GM21423 (cell line): ENCODE measurements around the gene HES6.
"Not testable (repeated sequence)": the region's sequence is repeated elsewhere in the genome, so short reads cannot be mapped to it uniquely, and the experiment has no call there.

ENCODE experiments used
- ATAC-seq: cut with Tn5 transposase; IDR thresholded peaks from one replicate; pipeline ENCODE4 v1.9.1; 2021; ENCODE audit warnings: mild to moderate bottlenecking, moderate library complexity; ENCODE audit not compliant: unreplicated experiment

Gene HES6

DNA sequence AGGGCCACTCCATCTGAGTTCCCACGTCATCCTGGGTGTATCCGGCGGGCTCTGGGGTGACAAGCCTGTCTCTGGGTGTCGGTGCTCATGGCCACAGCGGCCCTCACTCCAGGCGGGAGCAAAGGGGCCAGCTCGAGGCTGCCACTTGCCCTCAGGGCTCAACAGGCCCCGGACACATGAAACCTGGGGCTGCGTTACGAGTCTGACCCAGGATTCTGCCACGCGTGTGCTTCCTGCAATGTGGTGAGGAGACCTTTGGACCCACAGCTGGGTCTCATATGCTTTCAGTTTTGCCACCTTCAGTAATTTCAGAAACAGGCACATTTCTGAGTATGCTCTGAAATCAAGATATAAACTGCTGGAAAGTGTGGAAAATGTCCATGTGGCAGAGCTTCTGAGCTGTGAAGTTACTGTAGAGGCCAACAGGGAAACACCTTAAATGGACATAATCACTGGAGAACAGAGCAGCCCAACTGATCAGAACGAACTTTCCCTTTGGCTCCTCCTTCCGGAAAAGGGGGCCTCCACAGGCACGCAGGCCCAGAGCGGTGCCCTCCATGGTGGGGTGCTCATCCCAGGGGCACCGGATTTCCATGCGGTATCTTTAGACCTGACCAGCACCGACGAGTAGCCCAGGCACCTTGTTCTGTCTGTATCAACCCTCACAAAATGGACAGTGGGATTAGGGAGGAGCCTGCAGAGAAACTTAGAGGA lies 34.5 kb upstream of the HES6 start:
- no peak for ATAC-seq

- not testable (repeated sequence) for ATAC-seq
Measured at GRCh38 chr2:238273433-238273832, 33.6 kb upstream of the HES6 start.

DNA sequence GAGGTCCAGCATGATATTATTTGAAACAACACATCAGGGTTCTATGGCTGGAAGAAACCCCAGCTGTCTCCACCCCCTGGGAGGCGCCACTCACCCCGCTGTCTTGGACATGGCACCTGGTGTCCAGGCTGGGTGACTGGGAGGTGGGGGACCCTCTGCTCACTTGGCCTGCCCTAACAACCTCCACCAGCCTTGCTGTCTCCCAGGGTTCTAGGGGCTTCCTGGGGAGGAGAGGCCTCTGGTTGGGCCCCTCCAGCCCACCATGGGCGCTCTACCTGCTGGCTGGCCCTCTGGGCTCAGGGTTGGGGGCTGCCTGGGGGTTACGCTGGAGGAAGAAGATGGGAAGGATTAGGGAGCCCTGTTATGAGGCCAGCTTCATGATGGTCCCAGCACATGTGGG lies 32.3 kb upstream of the HES6 start:
- ATAC-seq: no peak

DNA sequence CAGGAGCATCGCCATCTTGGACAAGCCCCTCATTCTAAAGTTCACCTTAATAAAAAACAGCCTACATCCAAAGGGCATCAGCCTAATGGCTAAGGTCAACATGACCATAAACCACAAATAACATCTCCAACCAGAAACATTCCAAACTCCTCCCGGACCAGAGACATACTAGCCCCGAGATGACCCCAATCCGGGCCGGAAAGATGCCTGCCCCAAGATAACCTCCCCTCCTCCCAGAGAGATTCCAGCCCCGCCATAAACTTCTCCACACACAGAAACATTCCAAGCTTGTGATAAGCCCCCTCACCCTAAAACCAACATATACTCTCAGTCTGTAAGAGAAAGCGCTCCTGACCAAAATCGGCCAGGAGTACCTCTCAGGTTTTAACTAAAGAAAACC lies 31.8 kb upstream of the HES6 start:
- ATAC-seq: not testable (repeated sequence)

GRCh38 chr2:238271061-238271554 lies 31.3 kb upstream of the HES6 start:
- no peak for ATAC-seq

DNA sequence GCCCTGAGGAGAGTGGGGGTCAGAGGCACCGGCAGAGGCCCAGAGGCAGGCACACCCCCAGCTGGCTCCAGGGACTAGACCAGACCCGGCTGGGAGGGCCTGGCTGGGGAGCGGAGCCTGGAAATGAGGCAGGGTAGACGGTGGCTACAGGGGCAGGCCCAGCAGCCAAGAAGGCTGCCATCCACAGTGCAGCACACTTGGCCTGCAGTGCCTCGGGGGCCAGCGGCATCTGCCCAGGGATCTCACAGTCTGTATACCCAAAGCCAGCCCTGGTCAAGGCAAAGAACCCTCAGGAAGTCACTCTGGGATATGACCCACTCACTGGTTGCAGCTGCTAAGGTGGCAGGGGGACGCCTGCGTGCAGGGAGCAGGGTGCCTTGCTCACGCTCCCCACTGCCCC lies 30.8 kb upstream of the HES6 start:
- no peak for ATAC-seq

DNA sequence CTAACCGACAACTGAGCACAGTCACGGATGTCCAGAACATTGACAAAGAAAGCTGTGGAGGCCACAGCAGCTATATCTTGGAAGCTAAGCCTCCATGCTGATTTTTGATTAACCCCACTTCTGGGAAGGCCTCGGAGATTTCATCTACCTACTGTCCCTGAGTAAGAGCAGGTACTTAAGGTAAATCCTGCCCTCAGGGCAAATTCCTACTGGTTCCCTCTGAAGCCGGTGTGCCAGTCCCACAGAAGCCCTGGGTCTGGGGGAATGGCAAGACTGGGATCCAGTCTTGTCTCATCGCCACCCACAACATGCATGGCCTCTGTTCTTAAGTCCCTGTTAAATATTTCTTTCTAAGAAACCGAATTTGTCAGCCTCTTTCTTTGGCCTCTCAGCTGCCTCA lies 29.9 kb upstream of the HES6 start:
- no peak for ATAC-seq

GRCh38 chr2:238267884-238268680 lies 28.2 kb upstream of the HES6 start:
- no peak for ATAC-seq

DNA sequence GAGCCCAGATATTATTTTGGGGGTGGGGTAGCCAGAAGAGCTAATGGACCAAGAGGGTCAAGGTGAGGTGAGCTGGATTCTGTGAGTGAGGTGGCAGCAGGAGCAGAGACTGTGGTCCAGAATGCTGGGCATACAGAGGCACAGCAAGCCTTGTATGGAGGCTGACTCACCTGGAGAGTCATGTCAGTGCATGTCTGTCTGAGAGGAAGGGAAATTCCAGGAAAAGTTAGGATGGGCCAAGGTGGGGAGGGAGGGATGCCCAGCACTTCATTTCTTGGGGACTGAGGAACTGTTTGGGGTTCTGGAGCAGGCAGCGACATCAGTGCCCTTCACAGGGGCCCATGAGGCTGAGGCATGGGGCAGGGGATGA lies 27.5 kb upstream of the HES6 start:
- ATAC-seq: no peak

DNA sequence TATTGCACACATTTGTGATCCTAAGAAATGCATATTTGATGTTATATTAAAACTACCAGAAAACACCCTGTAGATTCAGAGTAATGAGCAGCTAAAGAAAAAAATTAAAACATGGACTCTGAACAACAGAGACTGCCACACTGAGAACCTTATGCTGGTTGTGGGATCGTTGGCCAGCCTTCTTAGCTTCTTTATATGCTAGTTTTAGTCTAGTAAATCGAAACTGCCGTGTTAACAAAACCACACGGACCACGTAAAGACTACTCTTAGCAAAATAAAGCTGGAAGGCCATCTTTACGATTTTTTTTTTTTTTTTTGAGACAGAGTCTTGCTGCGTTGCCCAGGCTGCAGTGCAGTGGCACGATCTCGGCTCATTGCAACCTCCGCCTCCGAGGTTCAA lies 25.8 kb upstream of the HES6 start:
- ATAC-seq: no peak

DNA sequence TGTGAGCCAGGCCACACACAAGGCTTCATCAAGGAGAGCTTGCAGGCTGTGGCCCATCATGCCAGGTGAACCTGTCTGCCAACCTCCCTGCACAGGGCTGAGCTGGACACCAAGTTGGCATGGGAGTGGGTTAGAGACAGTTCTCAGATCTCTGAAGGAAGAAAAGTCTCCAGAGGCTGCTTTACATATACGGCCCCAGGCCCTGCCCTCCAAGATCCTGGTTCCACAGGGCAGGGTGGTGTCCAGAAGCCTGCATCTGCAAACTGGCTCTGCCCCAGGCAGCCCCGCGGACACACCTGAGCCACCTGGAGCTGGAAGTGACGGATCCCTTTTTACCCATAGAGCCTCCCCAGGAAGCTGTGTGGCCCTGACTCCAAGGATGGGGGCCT lies 24.2 kb upstream of the HES6 start:
- ATAC-seq: no peak

GRCh38 chr2:238263204-238264071 lies 23.6 kb upstream of the HES6 start:
- no peak for ATAC-seq

- ATAC-seq: no peak
Measured at GRCh38 chr2:238262496-238263122, 22.8 kb upstream of the HES6 start.

DNA sequence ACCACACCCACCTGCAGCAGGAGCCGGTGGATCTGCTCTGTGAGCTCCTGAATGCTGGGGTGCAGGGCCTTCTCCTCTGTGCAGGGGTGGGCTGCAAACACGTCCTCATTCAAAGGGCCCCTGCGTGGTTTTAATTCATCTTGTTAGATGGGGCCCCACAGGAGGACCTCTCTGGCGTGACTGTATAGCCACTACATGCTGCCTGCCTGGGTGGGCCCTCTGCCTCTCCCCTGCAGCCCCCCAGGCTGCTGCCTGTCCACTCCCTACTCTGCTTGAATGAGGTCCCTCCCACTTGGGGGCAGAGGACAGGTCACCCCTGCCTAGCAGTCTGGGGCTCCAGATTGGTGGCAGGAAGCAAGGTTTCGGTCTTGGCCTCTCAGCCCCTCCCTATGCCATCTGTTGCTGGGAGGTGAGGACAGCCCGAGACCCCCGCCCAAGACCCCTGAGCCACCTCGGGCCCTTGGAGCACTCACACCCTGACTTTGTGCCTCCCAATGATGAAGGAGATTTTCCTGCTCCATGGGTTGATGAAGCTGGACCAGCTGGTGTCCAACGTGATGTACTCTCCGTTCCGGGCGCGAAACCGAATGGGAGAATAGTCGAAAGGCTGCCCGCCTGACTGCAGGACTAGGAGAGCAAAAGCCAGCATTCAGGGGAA lies 22.0 kb upstream of the HES6 start:
- ATAC-seq: no peak

DNA sequence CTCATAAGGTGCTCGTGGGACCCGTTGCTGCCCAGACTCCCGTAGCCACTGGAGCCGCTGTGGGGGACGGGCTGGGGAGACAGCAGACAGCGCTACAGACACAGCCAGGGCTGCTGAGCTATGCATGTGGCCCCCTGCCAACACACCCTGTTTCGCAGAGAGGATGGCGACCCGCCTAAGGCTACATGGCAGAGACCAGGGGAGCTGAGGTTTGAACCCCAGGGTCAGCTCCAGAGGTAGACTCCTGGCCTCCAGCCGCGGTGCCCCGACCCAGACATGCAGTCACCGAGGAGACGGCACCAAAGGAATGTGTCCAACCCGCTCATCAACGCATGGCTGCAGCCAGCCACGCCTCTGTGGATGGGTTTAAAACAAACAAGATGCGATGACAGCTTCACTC lies 21.0 kb upstream of the HES6 start:
- no peak for ATAC-seq

- no peak for ATAC-seq
Measured at GRCh38 chr2:238259061-238260020, 19.5 kb upstream of the HES6 start.

- no peak for ATAC-seq
Measured at GRCh38 chr2:238257786-238258700, 18.2 kb upstream of the HES6 start.

DNA sequence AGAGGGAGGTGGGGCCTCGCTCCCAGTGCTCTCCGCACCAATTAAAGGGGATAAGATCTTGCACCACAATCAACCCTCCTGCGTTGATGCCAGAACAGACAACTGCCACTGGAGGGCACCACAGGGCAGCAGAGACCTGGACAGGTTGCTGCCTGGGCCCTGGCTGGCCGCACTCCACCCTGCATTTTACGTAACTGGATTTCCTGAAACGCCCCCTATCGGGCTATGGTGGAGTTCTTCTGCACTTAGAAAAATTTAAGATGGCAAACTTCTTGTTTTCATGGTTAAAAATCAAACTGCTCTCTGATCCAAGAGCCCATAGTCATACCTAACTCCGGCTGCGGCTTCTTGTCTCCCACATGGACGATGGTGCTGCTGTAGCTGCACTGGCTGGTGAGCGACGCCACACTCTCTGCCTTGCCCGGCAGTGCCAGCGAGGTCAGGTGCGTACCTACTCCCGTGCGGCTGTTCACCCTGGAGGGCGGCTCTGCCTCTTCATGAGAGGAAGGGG lies 16.8 kb upstream of the HES6 start:
- ATAC-seq: no peak
